GM19025 (cell line): Measurements from ENCODE around the gene TP53TG3E.
"Not testable (repeated sequence)": the region's sequence is repeated elsewhere in the genome, so short reads cannot be mapped to it uniquely, and the experiment has no call there.

Experiments used
- ATAC-seq: cut with Tn5 transposase; IDR thresholded peaks from one replicate; pipeline ENCODE4 v1.9.1; 2021; ENCODE audit warnings: mild to moderate bottlenecking, low read depth, moderate library complexity; ENCODE audit not compliant: unreplicated experiment

TP53TG3E gene

GRCh38 chr16:33304006-33304405, at the start of gene TP53TG3E:
TSS of gene TP53TG3E (plus strand) at chr16:33304306. CDS start at chr16:33304374, 68 bp downstream.
- not testable (repeated sequence) for ATAC-seq

GRCh38 chr16:33336226-33337012, 32.3 kb downstream of the TP53TG3E start:
- not testable (repeated sequence) for ATAC-seq

DNA sequence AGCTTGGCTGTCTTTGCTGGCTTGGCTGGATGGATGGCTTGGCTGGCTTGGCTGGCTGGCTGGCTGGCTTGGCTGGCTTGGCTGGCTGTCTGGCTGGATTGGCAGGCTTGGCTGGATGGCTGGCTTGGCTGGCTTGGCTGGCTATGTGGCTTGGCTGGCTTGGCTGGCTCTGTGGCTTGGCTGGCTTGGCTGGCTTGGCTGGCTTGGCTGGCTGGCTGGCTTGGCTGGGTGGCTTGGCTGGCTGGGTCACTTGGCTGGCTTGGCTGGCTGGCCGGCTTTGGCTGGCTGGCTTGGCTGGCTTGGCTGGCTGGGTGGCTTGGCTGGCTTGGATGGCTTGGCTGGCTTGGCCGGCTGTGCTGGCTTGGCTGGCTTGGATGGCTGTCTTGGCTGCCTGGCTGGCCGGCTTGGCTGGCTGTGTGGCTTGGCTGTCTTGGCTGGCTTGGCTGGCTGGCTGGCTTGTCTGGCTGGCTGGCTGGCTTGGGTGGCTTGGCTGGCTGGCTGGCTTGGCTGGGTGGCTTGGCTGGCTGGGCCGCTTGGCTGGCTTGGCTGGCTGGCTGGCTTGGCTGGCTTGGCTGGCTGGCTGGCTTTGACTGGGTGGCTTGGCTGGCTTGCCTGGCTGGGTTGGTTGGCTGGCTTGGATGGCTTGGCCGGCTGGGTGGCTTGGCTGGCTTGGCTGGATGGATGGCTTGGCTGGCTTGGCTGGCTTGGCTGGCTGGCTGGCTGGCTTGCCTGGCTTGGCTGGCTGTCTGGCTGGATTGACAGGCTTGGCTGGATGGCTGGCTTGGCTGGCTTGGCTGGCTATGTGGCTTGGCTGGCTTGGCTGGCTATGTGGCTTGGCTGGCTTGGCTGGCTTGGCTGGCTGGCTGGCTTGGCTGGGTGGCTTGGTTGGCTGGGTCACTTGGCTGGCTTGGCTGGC, 33.8 kb downstream of the TP53TG3E start:
- not testable (repeated sequence) for ATAC-seq

GRCh38 chr16:33338543-33338951, 34.4 kb downstream of the TP53TG3E start:
- not testable (repeated sequence) for ATAC-seq

GRCh38 chr16:33339093-33340061, 35.3 kb downstream of the TP53TG3E start:
- not testable (repeated sequence) for ATAC-seq
